HG03280 (cell line): ENCODE measurements around the gene KDM6A.
"Not testable (repeated sequence)": the region's sequence is repeated elsewhere in the genome, so short reads cannot be mapped to it uniquely, and the experiment has no call there.

Experiments
- ATAC-seq: cut with Tn5 transposase; IDR thresholded peaks from one replicate; pipeline ENCODE4 v1.9.1; 2021; ENCODE audit warnings: mild to moderate bottlenecking, moderate library complexity; ENCODE audit not compliant: unreplicated experiment

The KDM6A gene

GRCh38 chrX:44915361-44915868, 42.4 kb downstream of the KDM6A start:
- ATAC-seq = no peak

- ATAC-seq = no peak
Measured at GRCh38 chrX:44918722-44919121, 45.7 kb downstream of the KDM6A start.

GRCh38 chrX:44922980-44923379, 50.0 kb downstream of the KDM6A start:
- ATAC-seq = no peak

GRCh38 chrX:44927398-44927797, 54.4 kb downstream of the KDM6A start:
- ATAC-seq = no peak

- ATAC-seq = no peak
Measured at GRCh38 chrX:44931441-44931973, 58.5 kb downstream of the KDM6A start.

- ATAC-seq = no peak
Measured at GRCh38 chrX:44935172-44935571, 62.2 kb downstream of the KDM6A start.

- ATAC-seq = no peak
Measured at GRCh38 chrX:44935640-44936039, 62.7 kb downstream of the KDM6A start.

GRCh38 chrX:44937606-44938005, 64.6 kb downstream of the KDM6A start:
- no peak for ATAC-seq

- no peak for ATAC-seq
Measured at GRCh38 chrX:44938111-44938510, 65.1 kb downstream of the KDM6A start.

GRCh38 chrX:44940541-44940940, 67.6 kb downstream of the KDM6A start:
- not testable (repeated sequence) for ATAC-seq

- ATAC-seq = no peak
Measured at GRCh38 chrX:44943007-44943406, 70.0 kb downstream of the KDM6A start.

- ATAC-seq = no peak
Measured at GRCh38 chrX:44944894-44945293, 71.9 kb downstream of the KDM6A start.

GRCh38 chrX:44945736-44946135, 72.7 kb downstream of the KDM6A start:
- no peak for ATAC-seq

GRCh38 chrX:44946771-44947170, 73.8 kb downstream of the KDM6A start:
- ATAC-seq = no peak

- no peak for ATAC-seq
Measured at GRCh38 chrX:44947995-44948394, 75.0 kb downstream of the KDM6A start.

- ATAC-seq = no peak
Measured at GRCh38 chrX:44948406-44948805, 75.4 kb downstream of the KDM6A start.

GRCh38 chrX:44949125-44949524, 76.1 kb downstream of the KDM6A start:
- ATAC-seq = no peak

GRCh38 chrX:44950471-44951366, 77.7 kb downstream of the KDM6A start:
- not testable (repeated sequence) for ATAC-seq

- ATAC-seq = no peak
Measured at GRCh38 chrX:44951572-44952067, 78.6 kb downstream of the KDM6A start.

- ATAC-seq = no peak
Measured at GRCh38 chrX:44952329-44953027, 79.5 kb downstream of the KDM6A start.

- no peak for ATAC-seq
Measured at GRCh38 chrX:44953734-44954502, 80.9 kb downstream of the KDM6A start.
